NCI-H2107 (cell line): ENCODE measurements around the gene CDC42BPA.

Experiments
- DNase-seq: peaks from one replicate; lab custom pipeline; 2025; lab: John Stamatoyannopoulos, UW

CDC42BPA gene

DNA sequence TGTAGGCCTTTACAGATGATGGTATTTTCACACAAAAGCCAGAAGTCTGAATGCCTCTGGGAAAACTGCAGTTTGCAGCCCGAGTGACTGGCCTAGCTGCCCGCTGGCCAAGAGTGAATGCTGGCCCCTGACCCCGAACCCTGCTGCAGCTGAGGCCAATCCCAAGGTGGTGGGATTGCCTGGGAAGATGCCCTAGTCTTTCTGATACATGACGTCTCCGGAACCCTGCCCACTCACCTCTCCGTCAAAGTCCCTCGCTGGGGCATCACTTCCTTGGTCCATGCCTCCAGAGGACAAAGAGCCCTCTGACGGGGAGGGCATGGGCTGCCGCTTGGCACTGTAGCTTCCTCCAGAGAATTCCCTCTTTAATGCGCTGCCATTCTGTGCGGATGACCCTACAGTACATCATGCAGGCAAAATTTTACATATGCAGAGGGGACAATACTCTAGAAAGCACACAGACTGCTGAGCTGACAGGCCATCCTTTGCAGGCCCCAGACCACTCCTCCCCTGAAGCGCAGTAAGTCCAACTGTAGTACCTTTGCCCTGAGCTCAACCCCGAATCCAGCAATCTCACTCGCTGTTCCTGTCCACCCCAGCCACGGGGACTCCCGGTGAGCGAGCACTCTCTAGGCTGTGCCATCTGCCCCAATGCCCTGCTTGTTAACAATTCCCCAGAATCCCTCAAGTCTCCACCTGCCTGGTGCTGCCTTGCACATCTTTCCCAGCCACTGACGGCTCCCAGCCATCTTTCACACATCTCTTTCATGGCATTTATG lies 323.5 kb downstream of the CDC42BPA start:
- DNase-seq, result no peak

- no peak for DNase-seq
These were observed 324.3 kb downstream of the CDC42BPA start for GRCh38 chr1:226993814-226994585.

DNA sequence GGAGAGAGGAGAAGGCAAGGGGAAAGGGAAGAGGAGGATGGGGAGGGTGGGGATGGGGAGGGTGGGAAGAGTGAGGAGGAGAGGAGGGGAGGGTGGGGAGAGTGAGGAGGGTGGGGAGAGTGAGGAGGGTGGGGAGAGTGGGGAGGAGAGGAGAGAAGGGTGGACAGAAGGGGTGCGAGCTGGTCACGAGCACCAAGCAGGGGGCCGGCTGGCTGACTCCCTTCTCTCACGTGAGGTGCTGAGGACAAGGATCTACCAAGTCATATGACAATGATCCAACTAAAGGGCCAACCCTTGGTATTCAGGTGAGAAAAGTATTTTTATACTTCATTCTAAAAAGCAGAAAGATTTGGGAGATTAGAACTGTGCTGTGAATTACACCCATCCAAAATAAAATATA lies 326.4 kb downstream of the CDC42BPA start:
- no peak for DNase-seq

GRCh38 chr1:226990133-226990716 lies 328.1 kb downstream of the CDC42BPA start:
- no peak for DNase-seq

GRCh38 chr1:226989085-226989920 lies 329.0 kb downstream of the CDC42BPA start:
- DNase-seq, result no peak

GRCh38 chr1:226988334-226988666 lies 330.0 kb downstream of the CDC42BPA start:
- DNase-seq, result no peak

GRCh38 chr1:226987623-226988333 lies 330.5 kb downstream of the CDC42BPA start:
- DNase-seq, result no peak

DNA sequence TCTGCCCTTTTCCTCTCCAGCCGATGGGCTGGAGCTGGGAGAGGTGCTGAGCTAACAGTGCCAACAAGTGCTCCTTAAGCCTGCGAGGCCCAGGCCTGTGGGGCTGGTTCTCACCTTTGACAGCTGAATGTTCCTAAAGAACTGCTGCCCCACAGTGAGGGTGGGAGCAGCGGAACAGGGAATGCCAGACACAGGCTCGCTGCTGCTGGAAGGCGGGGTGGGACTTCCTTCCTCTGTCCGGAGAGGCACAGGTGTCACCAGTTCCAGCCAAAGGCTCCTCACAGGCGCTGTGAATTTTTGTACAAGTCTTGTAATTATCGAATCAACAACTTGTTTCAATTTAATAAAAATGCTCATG lies 331.1 kb downstream of the CDC42BPA start:
- DNase-seq, result no peak

DNA sequence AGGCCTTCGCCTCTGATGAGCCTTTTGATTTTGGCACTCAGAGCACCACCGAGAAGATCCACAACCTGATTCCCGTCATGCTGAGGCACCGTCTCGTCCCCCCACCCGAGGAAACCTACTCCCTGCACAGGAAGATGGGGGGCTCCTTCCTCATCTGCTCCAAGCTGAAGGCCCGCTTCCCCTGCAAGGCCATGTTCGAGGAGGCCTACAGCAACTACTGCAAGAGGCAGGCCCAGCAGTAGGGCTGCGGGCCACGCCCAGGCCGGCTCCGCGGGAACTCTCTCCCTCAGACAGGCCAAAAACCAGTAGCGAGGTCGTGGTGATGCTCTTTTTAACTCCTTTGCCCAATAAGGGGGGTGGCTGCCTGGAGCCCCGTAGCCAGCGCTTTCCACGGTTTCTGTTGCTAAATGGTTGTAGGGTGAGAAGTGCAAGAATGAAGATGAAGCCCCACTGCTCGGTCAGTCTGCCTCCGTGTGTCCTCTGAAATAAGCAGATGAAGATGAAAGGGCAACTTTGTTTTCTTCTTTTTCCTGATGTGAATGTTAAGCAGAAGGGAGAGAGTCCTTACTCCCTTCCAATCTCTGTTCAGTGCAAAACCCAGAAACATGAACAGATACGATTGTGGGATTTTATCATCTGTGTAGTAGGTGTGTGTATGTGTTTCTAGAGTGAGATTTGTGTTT lies 331.7 kb downstream of the CDC42BPA start:
- DNase-seq, result no peak

DNA sequence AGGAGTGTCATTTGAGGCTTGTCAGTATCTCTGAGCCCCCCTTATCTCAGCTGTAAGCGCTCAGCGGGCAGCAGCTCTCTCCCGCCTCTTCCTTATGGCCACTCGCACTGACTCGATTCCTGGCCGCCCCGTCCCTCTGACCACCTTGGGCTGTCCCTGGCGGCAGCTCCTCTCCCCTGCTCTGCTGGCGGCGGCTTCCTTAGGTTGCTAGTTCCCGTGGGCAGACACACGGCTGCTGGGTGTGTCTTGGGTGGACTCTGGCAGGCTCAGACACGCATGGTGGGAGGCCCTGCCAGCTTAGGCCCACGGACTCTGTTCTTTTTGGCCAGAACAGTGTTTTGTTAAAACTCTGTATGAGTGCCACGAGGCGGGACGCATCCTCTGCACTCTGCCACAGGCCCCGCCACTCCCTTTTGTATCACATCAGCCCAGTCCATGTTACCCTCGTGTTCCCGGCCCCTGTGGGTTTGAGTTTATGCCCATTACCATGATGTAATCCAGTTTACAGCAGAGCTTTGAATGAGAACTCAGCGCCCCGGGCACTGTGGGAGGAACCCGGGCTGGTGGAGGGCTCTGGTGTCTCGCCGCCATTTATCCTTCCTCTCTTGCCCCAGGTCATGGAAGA lies 332.3 kb downstream of the CDC42BPA start:
- DNase-seq, result no peak

GRCh38 chr1:226985239-226985838 lies 333.0 kb downstream of the CDC42BPA start:
- DNase-seq, result no peak

- DNase-seq, result no peak
These were observed 333.6 kb downstream of the CDC42BPA start for GRCh38 chr1:226984521-226985238.

DNA sequence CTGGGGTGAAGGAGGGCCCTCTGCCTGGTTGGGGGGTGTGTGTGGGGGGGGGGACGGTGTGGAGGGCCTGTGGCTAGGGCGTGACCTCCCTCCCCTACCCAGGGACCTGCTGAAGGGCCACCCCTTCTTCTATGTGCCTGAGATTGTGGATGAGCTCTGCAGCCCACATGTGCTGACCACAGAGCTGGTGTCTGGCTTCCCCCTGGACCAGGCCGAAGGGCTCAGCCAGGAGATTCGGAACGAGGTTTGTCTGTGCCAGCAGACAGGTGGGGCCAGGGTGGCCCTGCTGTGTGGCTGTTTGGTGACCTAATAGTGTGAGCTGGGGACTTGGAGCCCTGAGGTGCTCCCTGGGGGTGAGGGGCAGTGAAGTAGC lies 334.3 kb downstream of the CDC42BPA start:
- no peak for DNase-seq

DNA sequence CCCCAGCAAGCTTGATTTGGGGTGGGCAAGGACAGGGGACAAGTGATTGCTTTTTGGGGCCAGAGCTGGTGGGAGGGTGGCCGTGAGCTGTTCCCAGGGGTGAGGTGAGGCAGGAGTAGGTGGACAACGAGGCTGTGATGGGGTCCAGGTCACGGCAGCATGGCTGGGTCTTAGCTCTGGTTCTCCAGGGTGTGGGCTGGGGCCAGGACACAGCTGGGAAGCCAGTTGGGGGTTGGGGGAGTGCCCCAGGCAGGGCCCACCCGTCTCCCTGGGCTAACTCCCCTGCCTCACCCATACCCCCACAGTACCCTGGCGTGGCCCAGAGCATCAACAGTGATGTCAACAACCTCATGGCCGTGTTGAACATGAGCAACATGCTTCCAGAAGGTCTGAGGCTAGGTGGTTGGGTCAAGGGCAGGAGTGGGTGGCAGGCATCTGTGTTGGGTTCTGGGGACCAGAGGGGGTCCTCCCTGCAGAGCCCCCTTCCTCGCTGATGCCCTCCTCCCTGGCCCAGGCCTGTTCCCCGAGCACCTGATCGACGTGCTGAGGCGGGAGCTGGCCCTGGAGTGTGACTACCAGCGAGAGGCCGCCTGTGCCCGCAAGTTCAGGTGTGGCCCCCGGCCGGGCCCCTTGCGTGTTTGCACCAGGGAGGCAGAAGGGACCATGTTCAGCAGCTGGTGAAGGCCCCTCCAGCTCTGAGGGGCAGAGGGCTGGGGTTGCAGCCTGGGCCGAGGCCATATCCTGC lies 334.9 kb downstream of the CDC42BPA start:
- no peak for DNase-seq

DNA sequence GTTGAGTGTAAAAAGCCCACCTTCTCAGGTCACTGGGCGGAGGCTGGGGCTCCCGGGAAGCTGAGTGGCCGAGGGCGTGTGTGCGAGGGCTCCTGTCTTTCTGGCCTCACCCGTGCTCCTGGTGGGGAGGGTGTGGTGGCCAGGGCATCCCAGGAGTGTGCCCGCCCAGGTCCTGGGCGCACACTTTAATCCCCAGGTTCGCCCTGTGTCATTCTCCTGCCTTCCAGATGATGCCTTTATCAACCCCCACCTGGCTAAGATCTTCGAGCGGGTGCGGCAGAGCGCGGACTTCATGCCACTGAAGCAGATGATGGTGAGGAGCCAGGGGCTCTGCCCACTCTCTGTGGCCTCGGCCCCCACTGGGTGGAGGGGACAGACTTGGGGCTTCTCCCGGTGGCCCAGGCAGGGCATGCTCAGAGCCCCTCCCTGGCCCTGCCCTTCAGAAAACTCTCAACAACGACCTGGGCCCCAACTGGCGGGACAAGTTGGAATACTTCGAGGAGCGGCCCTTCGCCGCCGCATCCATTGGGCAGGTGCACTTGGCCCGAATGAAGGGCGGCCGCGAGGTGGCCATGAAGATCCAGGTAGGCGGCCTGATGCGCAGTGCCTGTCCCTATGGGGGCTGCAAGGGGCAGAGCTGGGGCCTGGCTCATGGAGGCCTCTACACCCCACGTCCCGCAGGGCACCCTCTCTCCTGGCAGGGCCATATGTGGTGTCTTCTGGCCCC lies 335.7 kb downstream of the CDC42BPA start:
- no peak for DNase-seq

DNA sequence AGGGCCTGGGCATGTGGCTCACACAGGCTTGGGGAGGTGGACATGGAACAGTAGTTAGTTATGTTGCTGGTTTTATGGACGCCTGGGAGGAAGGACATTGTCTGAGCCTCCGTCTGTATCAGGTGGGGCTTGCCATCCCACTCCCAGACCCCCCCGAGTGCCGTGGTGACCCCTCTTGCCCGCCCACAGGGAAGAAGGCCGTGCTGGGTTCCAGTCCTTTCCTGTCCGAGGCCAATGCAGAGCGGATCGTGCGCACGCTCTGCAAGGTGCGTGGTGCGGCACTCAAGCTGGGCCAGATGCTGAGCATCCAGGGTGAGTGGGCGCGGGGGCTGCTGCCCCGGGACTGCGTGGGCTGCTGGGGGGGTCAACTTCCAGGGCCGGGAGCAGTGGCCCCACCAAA lies 336.5 kb downstream of the CDC42BPA start:
- no peak for DNase-seq

DNA sequence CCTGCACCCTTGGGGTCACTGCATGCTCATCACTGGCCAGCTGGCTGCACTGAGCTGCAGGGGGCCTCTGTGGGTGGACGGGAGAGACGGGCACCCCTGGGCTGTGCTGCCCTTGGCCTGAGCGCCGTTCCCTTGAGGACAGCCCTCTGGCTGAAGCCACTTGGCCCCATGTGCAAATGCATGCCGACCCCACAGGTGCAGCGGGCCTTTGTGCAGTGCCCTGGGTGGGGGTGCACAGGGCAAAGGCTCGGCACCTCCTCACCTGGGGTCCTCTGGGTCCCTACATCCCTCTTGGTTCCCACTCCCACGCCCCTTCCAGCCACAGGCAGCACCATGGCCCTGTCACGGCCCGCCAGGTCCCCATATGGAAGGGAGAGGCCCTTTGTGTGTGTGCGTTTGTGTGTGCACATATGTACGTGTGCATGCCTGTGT lies 336.9 kb downstream of the CDC42BPA start:
- no peak for DNase-seq
